HCT116 (cell line): ENCODE data around the gene UVSSA. TPM values are rescaled to one million over a fixed set of nuclear protein-coding genes. Genes with fewer than 3 reads are reported as not detected.
"Not testable (repeated sequence)": the region's sequence is repeated elsewhere in the genome, so short reads cannot be mapped to it uniquely, and the experiment has no call there.

Experiments
- ATAC-seq: fragments of 200-7000 bp; cut with Tn5 transposase; 2 replicates; pipeline ENCODE4 v1.9.1; 2020; ENCODE audit warnings: mild to moderate bottlenecking, moderate library complexity
- BruUV-seq: library from RNA; stranded (reverse); fragments of 400-500 nt; replicated peaks from 2 replicates; lab custom pipeline; 2021; lab: Mats Ljungman, UMichigan
- CTCF ChIA-PET: fragments of 300-600 bp; sonication (Branson Sonifier 250); formaldehyde crosslinking; loops from one replicate; lab custom pipeline; 2021; ENCODE audit warnings: antibody characterized with exemption; lab: Charles Lee
- POLR2A ChIA-PET: fragments of 300-600, 350-600 bp; sonication (Branson Sonifier 250); formaldehyde crosslinking; loops from one replicate; lab custom pipeline; 2021; ENCODE audit warnings: antibody characterized with exemption; lab: Charles Lee
- RAD21 ChIA-PET, 2 experiments: fragments of 300-600 bp; sonication (Branson Sonifier 250); formaldehyde crosslinking; loops; one replicate each; lab custom pipeline; 2023; ENCODE audit warnings: low total read pairs in 2 of 2; ENCODE audit not compliant: uncharacterized antibody in 2 of 2, unreplicated experiment in 2 of 2, low non-redundant PET in 1 of 2; lab: Charles Lee
- DNase-seq: peaks from one replicate; pipeline ENCODE4 v3.0.0-alpha.2; 2010; ENCODE audit warnings: low read depth, low spot score
- H2AFZ ChIP-seq: fragments of 200-600 bp; shearing (Covaris generic), sonication (generic); 2 replicates; pipeline ENCODE4 v1.6.1; 2017; ENCODE audit warnings: low read depth, mixed run types, mixed read lengths, antibody characterized with exemption, low read length; ENCODE audit not compliant: poor library complexity, severe bottlenecking
- H3K27ac ChIP-seq: 2 replicates; pipeline ENCODE4 v1.5.1; 2012; ENCODE audit warnings: low read depth, low read length
- H3K27me3 ChIP-seq: fragments of 200-600 bp; sonication (generic); 2 replicates; pipeline ENCODE4 v1.6.1; 2016; ENCODE audit warnings: mixed run types, low read length, mixed read lengths; ENCODE audit not compliant: insufficient read depth
- H3K36me3 ChIP-seq, 2 experiments: fragments of 200-500 bp in 1 of 2; fragments of 200-600 bp in 1 of 2; sonication (Bioruptor generic) in 1 of 2; sonication (generic) in 1 of 2; 2 replicates each; pipeline versions ENCODE4 v1.5.1 to v1.6.1; 2014 to 2016; ENCODE audit warnings: low read length in 2 of 2, inconsistent platforms in 1 of 2, mixed read lengths in 1 of 2, mixed run types in 1 of 2; ENCODE audit not compliant: insufficient read depth in 2 of 2, control insufficient read depth in 1 of 2
- H3K4me1 ChIP-seq, 2 experiments: fragments of 200-600 bp in 1 of 2; sonication (generic) in 1 of 2; 2 replicates each; pipeline versions ENCODE4 v1.5.1 to v1.6.1; 2012 to 2017; ENCODE audit warnings: low read length in 2 of 2, inconsistent platforms in 1 of 2, mild to moderate bottlenecking in 1 of 2, mixed read lengths in 1 of 2, mixed run types in 1 of 2, moderate library complexity in 1 of 2; ENCODE audit not compliant: insufficient read depth in 2 of 2, control insufficient read depth in 1 of 2
- H3K4me2 ChIP-seq: fragments of 200-600 bp; sonication (generic); 2 replicates; pipeline ENCODE4 v1.6.1; 2017; ENCODE audit warnings: mixed run types, low read length, mixed read lengths
- H3K4me3 ChIP-seq, 2 experiments: fragments of 200-600 bp in 1 of 2; sonication (generic) in 1 of 2; replicated peaks in 1 of 2; 2 replicates each; pipeline ENCODE4 v1.5.1; 2011 to 2016; ENCODE audit warnings: low read length in 2 of 2, control low read depth in 1 of 2, low read depth in 1 of 2, mild to moderate bottlenecking in 1 of 2, mixed read lengths in 1 of 2, mixed run types in 1 of 2
- H3K79me2 ChIP-seq: fragments of 200-600 bp; sonication (generic); 2 replicates; pipeline ENCODE4 v1.6.1; 2017; ENCODE audit warnings: mild to moderate bottlenecking, mixed run types, low read length, moderate library complexity, mixed read lengths; ENCODE audit not compliant: insufficient read depth
- H3K9ac ChIP-seq: fragments of 200-600 bp; sonication (generic); 2 replicates; pipeline ENCODE4 v1.6.1; 2016; ENCODE audit warnings: low read length, mixed read lengths
- H3K9me2 ChIP-seq: fragments of 200-600 bp; sonication (generic), shearing (Covaris generic); 2 replicates; pipeline ENCODE4 v1.6.1; 2017; ENCODE audit warnings: mixed run types, mild to moderate bottlenecking, moderate library complexity; ENCODE audit not compliant: insufficient read depth
- H3K9me3 ChIP-seq, 2 experiments: fragments of 200-500 bp in 1 of 2; fragments of 200-600 bp in 1 of 2; sonication (Bioruptor generic) in 1 of 2; sonication (generic) in 1 of 2; 2 replicates each; pipeline ENCODE4 v1.6.1; 2014 to 2017; ENCODE audit warnings: low read length in 2 of 2, mixed read lengths in 2 of 2, inconsistent platforms in 1 of 2, low read depth in 1 of 2, mild to moderate bottlenecking in 1 of 2, mixed run types in 1 of 2, moderate library complexity in 1 of 2; ENCODE audit not compliant: control insufficient read depth in 1 of 2, insufficient read depth in 1 of 2
- H4K20me1 ChIP-seq: fragments of 200-600 bp; sonication (generic), shearing (Covaris generic); 2 replicates; pipeline ENCODE4 v1.6.1; 2017; ENCODE audit warnings: mixed run types, mild to moderate bottlenecking, moderate library complexity; ENCODE audit not compliant: insufficient read depth
- ATF3 ChIP-seq: IDR thresholded peaks from 2 replicates; pipeline ENCODE4 v1.6.1; 2012
- CEBPB ChIP-seq: IDR thresholded peaks from 2 replicates; pipeline ENCODE4 v1.6.1; 2012; ENCODE audit warnings: low read depth
- ELF1 ChIP-seq: IDR thresholded peaks from 2 replicates; pipeline ENCODE4 v1.6.1; 2012; ENCODE audit warnings: low read depth, borderline replicate concordance
- EZH2phosphoT487 ChIP-seq: fragments of 200-600 bp; IDR thresholded peaks from 2 replicates; pipeline ENCODE4 v1.6.1; 2018; ENCODE audit warnings: antibody characterized with exemption, borderline replicate concordance
- JUND ChIP-seq: IDR thresholded peaks from 2 replicates; pipeline ENCODE4 v1.6.1; 2012
- POLR2A ChIP-seq: IDR thresholded peaks from 2 replicates; pipeline ENCODE4 v1.7.0; 2011; ENCODE audit warnings: borderline replicate concordance; ENCODE audit not compliant: insufficient read depth, insufficient read length; ENCODE audit errors: extremely low read depth
- REST ChIP-seq: IDR thresholded peaks from 2 replicates; pipeline ENCODE4 v1.6.1; 2012; ENCODE audit warnings: low read depth
- ZFX ChIP-seq: fragments of 450-650 bp; IDR thresholded peaks from 2 replicates; pipeline ENCODE4 v1.6.1; 2017
- ZNF274 ChIP-seq: fragments of 200-500 bp; sonication (Bioruptor generic); IDR thresholded peaks from 2 replicates; pipeline ENCODE4 v1.6.1; 2014; ENCODE audit warnings: mild to moderate bottlenecking, low read depth, low read length, inconsistent platforms
- intact Hi-C: fragments of 100-400 bp; cut with micrococcal nuclease; formaldehyde crosslinking; loops from 2 replicates; pipeline ENCODE4 v1.10.0; 2022
- total RNA-seq: library from RNA; stranded (reverse); gene quantifications from one replicate; pipeline ENCODE4 v1.2.1, GENCODE V29; 2021; ENCODE audit not compliant: unreplicated experiment

UVSSA gene
- total RNA-seq, 1 experiment from 2014 or later, result 30.5 TPM

GRCh38 chr4:1427010-1427409, 80.0 kb downstream of the UVSSA start:
- peaks cover 37% of the 10 kb centered on the region for H3K27me3 ChIP-seq
- DNase-seq (no peak), ATAC-seq (no peak)
- no peak overlapping the region for H3K4me2 ChIP-seq
- no peaks in the 10 kb centered on the region for H3K79me2 ChIP-seq
- intact Hi-C loops, result no loop called here
- no peak overlapping the region for H3K9ac ChIP-seq
- H3K36me3 ChIP-seq, result no peaks in the 10 kb centered on the region
- POLR2A ChIA-PET, result no interaction called here
- no peaks in the 10 kb centered on the region for H3K4me1 ChIP-seq
- no peaks in the 10 kb centered on the region for H4K20me1 ChIP-seq
- RAD21 ChIA-PET, result no interaction called here
- CTCF ChIA-PET, result no interaction called here
- H3K9me2 ChIP-seq, result no peaks in the 10 kb centered on the region
- no peak overlapping the region for H3K27ac ChIP-seq
- no peak overlapping the region for H2AFZ ChIP-seq
- no peaks in the 10 kb centered on the region for H3K9me3 ChIP-seq
- no TSS peak for BruUV-seq
- TF ChIP-seq REST, result no peak
- TF ChIP-seq CEBPB, result no peak
- no peak for TF ChIP-seq ATF3
- no peak for TF ChIP-seq ZNF274
- TF ChIP-seq EZH2phosphoT487, result no peak
- TF ChIP-seq POLR2A, result no peak
- no peak for TF ChIP-seq JUND
- TF ChIP-seq ELF1, result no peak
- no peak for TF ChIP-seq ZFX
- no peak overlapping the region for H3K4me3 ChIP-seq

GRCh38 chr4:1443688-1444172, 96.7 kb downstream of the UVSSA start:
- H3K36me3 ChIP-seq, DNase-seq, H4K20me1 ChIP-seq, H2AFZ ChIP-seq, H3K4me2 ChIP-seq, intact Hi-C loops, H3K4me3 ChIP-seq, H3K9me3 ChIP-seq, H3K27me3 ChIP-seq, RAD21 ChIA-PET, H3K79me2 ChIP-seq, ATAC-seq, H3K27ac ChIP-seq, BruUV-seq, CTCF ChIA-PET, H3K9ac ChIP-seq, H3K4me1 ChIP-seq, POLR2A ChIA-PET, H3K9me2 ChIP-seq: not testable (repeated sequence)
